GM19238 (cell line): ENCODE results near the gene NAP1L2.
"Not testable (repeated sequence)": the region's sequence is repeated elsewhere in the genome, so short reads cannot be mapped to it uniquely, and the experiment has no call there.

Source experiments
- DNase-seq: peaks from one replicate; pipeline ENCODE4 v3.0.0; 2011; ENCODE audit warnings: low spot score; ENCODE audit not compliant: insufficient read length

Gene NAP1L2

GRCh38 chrX:73214426-73215094, at the start of gene NAP1L2:
Gene NAP1L2, minus strand, starts transcription at chrX:73214851. Its CDS starts 359 bp downstream, at chrX:73214492.
- no peak for DNase-seq

GRCh38 chrX:73262991-73263390, 48.3 kb upstream of the NAP1L2 start:
- no peak for DNase-seq

- DNase-seq: no peak
Measured at GRCh38 chrX:73239242-73239641, 24.6 kb upstream of the NAP1L2 start.

GRCh38 chrX:73217621-73218020, 3.0 kb upstream of the NAP1L2 start:
- DNase-seq: no peak

- DNase-seq: no peak
Measured at GRCh38 chrX:73215246-73215645, 595 bp upstream of the NAP1L2 start.

- DNase-seq: no peak
Measured at GRCh38 chrX:73213734-73214425, 771 bp downstream of the NAP1L2 start.

- DNase-seq: no peak
Measured at GRCh38 chrX:73206366-73206765, 8.3 kb downstream of the NAP1L2 start.

- DNase-seq: no peak
Measured at GRCh38 chrX:73182502-73183114, 32.0 kb downstream of the NAP1L2 start.

GRCh38 chrX:73168945-73169344, 45.7 kb downstream of the NAP1L2 start:
- DNase-seq: not testable (repeated sequence)
